ENCODE data around the gene PLEKHG4.

PLEKHG4 gene

GRCh38 chr16:67260426-67261063, 18.8 kb upstream of the PLEKHG4 start:
- in situ Hi-C loops (cut with HindIII; ENCODE audit: low sequenced_read_pairs) = loop anchor here (5.0 kb wide), 1 partner anchor 43 kb away; no protein-coding TSS in a partner anchor

GRCh38 chr16:67263201-67263600, 16.1 kb upstream of the PLEKHG4 start:
- in situ Hi-C loops (cut with HindIII; ENCODE audit: low sequenced_read_pairs) = loop anchor here (5.0 kb wide), 1 partner anchor 46 kb away; no protein-coding TSS in a partner anchor

- in situ Hi-C loops (cut with HindIII; ENCODE audit: low sequenced_read_pairs) = loop anchor here (5.0 kb wide), 1 partner anchor 47 kb away; no protein-coding TSS in a partner anchor
Measured at GRCh38 chr16:67264277-67264676, 15.1 kb upstream of the PLEKHG4 start.

GRCh38 chr16:67264866-67265265, 14.5 kb upstream of the PLEKHG4 start:
- in situ Hi-C loops (cut with HindIII; ENCODE audit: low sequenced_read_pairs) = loop anchor here (5.0 kb wide), 1 partner anchor 48 kb away; no protein-coding TSS in a partner anchor

GRCh38 chr16:67265834-67266233, 13.5 kb upstream of the PLEKHG4 start:
- in situ Hi-C loops (cut with HindIII; ENCODE audit: low sequenced_read_pairs) = no loop called here

GRCh38 chr16:67268136-67268579, 11.2 kb upstream of the PLEKHG4 start:
- in situ Hi-C loops (cut with HindIII; ENCODE audit: low sequenced_read_pairs) = no loop called here

- in situ Hi-C loops (cut with HindIII; ENCODE audit: low sequenced_read_pairs) = no loop called here
Measured at GRCh38 chr16:67269766-67270165, 9.6 kb upstream of the PLEKHG4 start.

- in situ Hi-C loops (cut with HindIII; ENCODE audit: low sequenced_read_pairs) = no loop called here
Measured at GRCh38 chr16:67270931-67271338, 8.4 kb upstream of the PLEKHG4 start.

GRCh38 chr16:67271446-67271845, 7.9 kb upstream of the PLEKHG4 start:
- in situ Hi-C loops (cut with HindIII; ENCODE audit: low sequenced_read_pairs) = no loop called here

GRCh38 chr16:67275321-67275720, 4.0 kb upstream of the PLEKHG4 start:
- in situ Hi-C loops (cut with HindIII; ENCODE audit: low sequenced_read_pairs) = no loop called here

GRCh38 chr16:67277294-67277998, 1.9 kb upstream of the PLEKHG4 start:
- in situ Hi-C loops (cut with HindIII; ENCODE audit: low sequenced_read_pairs) = no loop called here

GRCh38 chr16:67277999-67278772, 1.1 kb upstream of the PLEKHG4 start:
- in situ Hi-C loops (cut with HindIII; ENCODE audit: low sequenced_read_pairs) = no loop called here

GRCh38 chr16:67278773-67279295, 498 bp upstream of the PLEKHG4 start:
- in situ Hi-C loops (cut with HindIII; ENCODE audit: low sequenced_read_pairs) = no loop called here

- in situ Hi-C loops (cut with HindIII; ENCODE audit: low sequenced_read_pairs) = loop anchor here (5.0 kb wide), 1 partner anchor 42 kb away; no protein-coding TSS in a partner anchor
Measured at GRCh38 chr16:67280090-67281015, 1.0 kb downstream of the PLEKHG4 start.

GRCh38 chr16:67281536-67282446, 2.5 kb downstream of the PLEKHG4 start:
- in situ Hi-C loops (cut with HindIII; ENCODE audit: low sequenced_read_pairs) = loop anchor here (5.0 kb wide), 1 partner anchor 41 kb away; no protein-coding TSS in a partner anchor

GRCh38 chr16:67282447-67282805, 3.1 kb downstream of the PLEKHG4 start:
- in situ Hi-C loops (cut with HindIII; ENCODE audit: low sequenced_read_pairs) = loop anchor here (5.0 kb wide), 1 partner anchor 40 kb away; no protein-coding TSS in a partner anchor

GRCh38 chr16:67283039-67283825, 3.9 kb downstream of the PLEKHG4 start:
- in situ Hi-C loops (cut with HindIII; ENCODE audit: low sequenced_read_pairs) = loop anchor here (5.0 kb wide), 1 partner anchor 39 kb away; no protein-coding TSS in a partner anchor
